ENCODE results near the gene CMSS1. TPM values are rescaled to one million over a fixed set of nuclear protein-coding genes. Genes with fewer than 3 reads are reported as not detected.

Gene CMSS1
- total RNA-seq, 1 donor from 2014 or later = 45.7 TPM

- intact Hi-C loops (cut with micrococcal nuclease) = loop anchor here (1.0 to 5.0 kb wide), 4 partner anchors 8 to 639 kb away; partner anchors contain the start of genes LNP1, TBC1D23 and TOMM70
These were observed 255.5 kb downstream of the CMSS1 start for GRCh38 chr3:100073049-100073713.

GRCh38 chr3:100073714-100074307 lies 256.1 kb downstream of the CMSS1 start:
- intact Hi-C loops (cut with micrococcal nuclease) = loop anchor here (1.0 to 5.0 kb wide), 4 partner anchors 7 to 638 kb away; partner anchors contain the start of genes LNP1, TBC1D23 and TOMM70

- intact Hi-C loops (cut with micrococcal nuclease) = no loop called here
These were observed 257.5 kb downstream of the CMSS1 start for GRCh38 chr3:100075196-100075595.

- intact Hi-C loops (cut with micrococcal nuclease) = no loop called here
These were observed 258.4 kb downstream of the CMSS1 start for GRCh38 chr3:100075851-100076730.

- intact Hi-C loops (cut with micrococcal nuclease) = no loop called here
These were observed 259.3 kb downstream of the CMSS1 start for GRCh38 chr3:100076731-100077529.

- intact Hi-C loops (cut with micrococcal nuclease) = no loop called here
These were observed 261.7 kb downstream of the CMSS1 start for GRCh38 chr3:100079328-100079727.

- intact Hi-C loops (cut with micrococcal nuclease) = no loop called here
These were observed 262.9 kb downstream of the CMSS1 start for GRCh38 chr3:100080573-100080972.

- intact Hi-C loops (cut with micrococcal nuclease) = loop anchor here (1.0 kb wide), 1 partner anchor 8 kb away; no protein-coding TSS in a partner anchor
These were observed 263.6 kb downstream of the CMSS1 start for GRCh38 chr3:100081311-100081710.

- intact Hi-C loops (cut with micrococcal nuclease) = loop anchor here (1.0 kb wide), 1 partner anchor 9 kb away; no protein-coding TSS in a partner anchor
These were observed 264.5 kb downstream of the CMSS1 start for GRCh38 chr3:100081986-100082692.

GRCh38 chr3:100082714-100083113 lies 265.1 kb downstream of the CMSS1 start:
- intact Hi-C loops (cut with micrococcal nuclease) = no loop called here

- intact Hi-C loops (cut with micrococcal nuclease) = no loop called here
These were observed 265.5 kb downstream of the CMSS1 start for GRCh38 chr3:100083209-100083608.

- intact Hi-C loops (cut with micrococcal nuclease) = no loop called here
These were observed 266.6 kb downstream of the CMSS1 start for GRCh38 chr3:100084100-100084806.

- intact Hi-C loops (cut with micrococcal nuclease) = loop anchor here (2.0 to 5.0 kb wide), 2 partner anchors 56 to 1850 kb away; no protein-coding TSS in a partner anchor
These were observed 268.7 kb downstream of the CMSS1 start for GRCh38 chr3:100086401-100086800.

GRCh38 chr3:100087198-100087597 lies 269.5 kb downstream of the CMSS1 start:
- intact Hi-C loops (cut with micrococcal nuclease) = loop anchor here (1.0 to 5.0 kb wide), 3 partner anchors 55 to 1850 kb away; no protein-coding TSS in a partner anchor

- intact Hi-C loops (cut with micrococcal nuclease) = loop anchor here (5.0 kb wide), 1 partner anchor 53 kb away; no protein-coding TSS in a partner anchor
These were observed 271.2 kb downstream of the CMSS1 start for GRCh38 chr3:100088735-100089368.

GRCh38 chr3:100089812-100090668 lies 272.4 kb downstream of the CMSS1 start:
- intact Hi-C loops (cut with micrococcal nuclease) = loop anchor here (1.0 to 5.0 kb wide), 6 partner anchors 21 to 258 kb away; partner anchors contain the start of gene TBC1D23

GRCh38 chr3:100090669-100091005 lies 273.0 kb downstream of the CMSS1 start:
- intact Hi-C loops (cut with micrococcal nuclease) = loop anchor here (1.0 kb wide), 5 partner anchors 21 to 258 kb away; partner anchors contain the start of gene TBC1D23

- intact Hi-C loops (cut with micrococcal nuclease) = no loop called here
These were observed 276.2 kb downstream of the CMSS1 start for GRCh38 chr3:100093831-100094230.

Measured in T-helper 1 cell treated with Interleukin-12 subunit alpha and Interleukin-12 subunit beta and Interleukin-4 antibody, amounts not matched to agents 30 ng/mL and 1 ng/mL, for 36 hours (primary cell).